ENCODE results near the gene KLHL17. TPM values are rescaled to one million over a fixed set of nuclear protein-coding genes. Genes with fewer than 3 reads are reported as not detected.

KLHL17 gene
- total and polyA plus RNA-seq, 12 donors, result 0.73 to 38.8 (median 6.9) TPM

DNA sequence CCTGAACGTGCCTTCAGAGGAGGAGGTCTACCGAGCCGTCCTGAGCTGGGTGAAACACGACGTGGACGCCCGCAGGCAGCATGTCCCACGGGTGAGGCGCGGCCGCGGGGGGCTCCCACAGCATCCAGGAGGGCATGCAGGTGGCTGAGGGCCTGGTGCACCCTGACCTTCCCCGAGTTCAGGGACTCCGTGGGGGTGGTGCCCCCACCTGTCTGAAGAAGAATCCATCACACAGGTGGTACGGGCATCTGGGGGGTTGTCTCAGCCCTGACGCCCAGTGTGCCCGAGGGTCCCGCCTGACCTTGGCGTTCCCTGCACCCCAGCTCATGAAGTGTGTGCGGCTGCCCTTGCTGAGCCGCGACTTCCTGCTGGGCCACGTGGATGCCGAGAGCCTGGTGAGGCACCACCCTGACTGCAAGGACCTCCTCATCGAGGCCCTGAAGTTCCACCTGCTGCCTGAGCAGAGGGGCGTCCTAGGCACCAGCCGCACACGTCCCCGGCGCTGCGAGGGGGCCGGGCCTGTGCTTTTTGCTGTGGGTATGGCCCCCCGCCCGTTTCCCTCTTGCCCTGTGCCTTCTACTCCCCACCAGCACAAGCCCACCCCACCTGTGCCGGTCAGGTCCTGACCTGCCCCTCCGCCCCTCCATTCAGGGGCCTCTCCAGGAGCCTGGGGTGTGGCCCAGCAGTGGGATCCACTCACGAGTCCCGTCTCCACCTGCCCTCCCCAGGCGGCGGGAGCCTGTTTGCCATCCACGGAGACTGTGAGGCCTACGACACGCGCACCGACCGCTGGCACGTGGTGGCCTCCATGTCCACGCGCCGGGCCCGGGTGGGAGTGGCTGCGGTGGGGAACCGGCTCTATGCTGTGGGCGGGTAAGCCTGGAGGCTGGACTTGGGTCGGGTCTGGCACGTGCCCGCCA, 2.3 kb downstream of the KLHL17 start:
- WGBS, 4 donors, result 95 to 97% (median 96%) methylated on average over 23 to 57 of the region's 57 CpGs

DNA sequence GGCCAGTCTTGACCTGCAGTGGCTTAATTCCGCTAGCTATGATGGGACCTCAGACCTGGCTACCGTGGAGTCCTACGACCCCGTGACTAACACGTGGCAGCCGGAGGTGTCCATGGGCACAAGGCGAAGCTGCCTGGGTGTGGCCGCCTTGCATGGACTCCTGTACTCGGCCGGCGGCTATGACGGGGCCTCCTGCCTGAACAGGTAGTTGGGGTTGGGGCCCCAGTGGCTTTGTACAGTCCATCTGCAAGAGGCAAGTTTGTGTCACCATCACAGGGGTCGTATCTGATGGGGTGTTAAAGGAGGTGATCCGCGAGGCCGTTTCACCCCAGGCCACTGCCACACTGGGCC, 2.9 kb downstream of the KLHL17 start:
- Histone ChIP-seq H3K4me3 (no peak overlapping the region), H3K27me3 (no peaks in the 10 kb centered on the region), H3K4me1 (replicated peaks in 1 of 2) (peaks cover 24 to 26% of the 10 kb centered on the region in 2 donors), H3K36me3 (replicated peaks in 1 of 2) (no peaks in the 10 kb centered on the region), H3K27ac (no peak overlapping the region), H3K9me3 (replicated peaks in 1 of 3) (no peaks in the 10 kb centered on the region)
- no peak for TF ChIP-seq POLR2A (IDR thresholded peaks at IDR 0.05)
- TF ChIP-seq, protein P1, sequence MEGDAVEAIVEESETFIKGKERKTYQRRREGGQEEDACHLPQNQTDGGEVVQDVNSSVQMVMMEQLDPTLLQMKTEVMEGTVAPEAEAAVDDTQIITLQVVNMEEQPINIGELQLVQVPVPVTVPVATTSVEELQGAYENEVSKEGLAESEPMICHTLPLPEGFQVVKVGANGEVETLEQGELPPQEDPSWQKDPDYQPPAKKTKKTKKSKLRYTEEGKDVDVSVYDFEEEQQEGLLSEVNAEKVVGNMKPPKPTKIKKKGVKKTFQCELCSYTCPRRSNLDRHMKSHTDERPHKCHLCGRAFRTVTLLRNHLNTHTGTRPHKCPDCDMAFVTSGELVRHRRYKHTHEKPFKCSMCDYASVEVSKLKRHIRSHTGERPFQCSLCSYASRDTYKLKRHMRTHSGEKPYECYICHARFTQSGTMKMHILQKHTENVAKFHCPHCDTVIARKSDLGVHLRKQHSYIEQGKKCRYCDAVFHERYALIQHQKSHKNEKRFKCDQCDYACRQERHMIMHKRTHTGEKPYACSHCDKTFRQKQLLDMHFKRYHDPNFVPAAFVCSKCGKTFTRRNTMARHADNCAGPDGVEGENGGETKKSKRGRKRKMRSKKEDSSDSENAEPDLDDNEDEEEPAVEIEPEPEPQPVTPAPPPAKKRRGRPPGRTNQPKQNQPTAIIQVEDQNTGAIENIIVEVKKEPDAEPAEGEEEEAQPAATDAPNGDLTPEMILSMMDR (IDR thresholded peaks at IDR 0.05), result no peak
- no peak for DNase-seq
- intact Hi-C loops (cut with DNase I), result no loop called here
- WGBS, 4 donors, result 94 to 99% (median 96%) methylated on average over 12 to 16 of the region's 16 CpGs

More for the DNA sequence above, 2.3 kb downstream of the KLHL17 start:
- H3K4me3 ChIP-seq, result no peak overlapping the region
- H3K9me3 ChIP-seq (replicated peaks in 1 of 3), result no peaks in the 10 kb centered on the region
- H3K4me1 ChIP-seq (replicated peaks in 1 of 2), result peaks cover 30 to 31% of the 10 kb centered on the region in 2 donors
- H3K27ac ChIP-seq, result no peak overlapping the region
- no peak for TF ChIP-seq POLR2A (IDR thresholded peaks at IDR 0.05)
- TF ChIP-seq, protein P1 (IDR thresholded peaks at IDR 0.05), result no peak
- intact Hi-C loops (cut with DNase I), result no loop called here
- no peaks in the 10 kb centered on the region for H3K36me3 ChIP-seq (replicated peaks in 1 of 2)
- no peak for DNase-seq
- no peaks in the 10 kb centered on the region for H3K27me3 ChIP-seq

DNA sequence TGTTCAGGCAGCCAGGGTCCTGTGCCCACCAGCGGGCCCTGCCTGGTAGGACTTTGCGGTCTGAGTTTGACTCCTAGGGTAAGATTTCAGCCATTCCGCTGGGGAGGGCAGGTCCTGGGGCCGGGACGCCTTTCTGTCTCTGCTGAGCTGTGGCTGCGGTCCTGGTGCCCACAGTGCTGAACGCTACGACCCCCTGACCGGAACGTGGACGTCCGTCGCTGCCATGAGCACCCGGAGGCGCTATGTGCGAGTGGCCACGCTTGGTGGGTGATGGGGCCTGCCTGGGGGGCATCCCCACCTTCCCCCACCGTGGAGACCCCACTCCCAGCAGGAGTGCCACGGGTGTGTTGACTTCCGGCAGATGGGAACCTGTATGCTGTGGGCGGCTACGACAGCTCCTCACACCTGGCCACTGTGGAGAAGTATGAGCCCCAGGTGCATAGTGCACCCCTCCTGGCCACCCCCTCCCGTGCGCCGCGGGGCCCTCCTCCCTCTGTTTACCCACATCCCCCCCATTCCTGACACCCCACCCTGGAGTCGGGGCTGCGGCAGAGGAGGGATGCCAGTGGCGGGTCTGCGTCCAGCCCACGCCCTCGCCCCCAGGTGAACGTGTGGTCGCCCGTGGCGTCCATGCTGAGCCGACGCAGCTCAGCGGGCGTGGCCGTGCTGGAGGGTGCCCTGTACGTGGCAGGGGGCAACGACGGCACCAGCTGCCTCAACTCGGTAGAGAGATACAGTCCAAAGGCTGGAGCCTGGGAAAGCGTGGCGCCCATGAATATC, 3.6 kb downstream of the KLHL17 start:
- Histone ChIP-seq H3K27me3 (no peaks in the 10 kb centered on the region), H3K4me3 (no peak overlapping the region), H3K27ac (no peak overlapping the region), H3K36me3 (replicated peaks in 1 of 2) (no peaks in the 10 kb centered on the region), H3K9me3 (replicated peaks in 1 of 3) (no peaks in the 10 kb centered on the region), H3K4me1 (replicated peaks in 1 of 2) (peaks cover 20 to 23% of the 10 kb centered on the region in 2 donors)
- intact Hi-C loops (cut with DNase I), result no loop called here
- WGBS, 4 donors, result 94 to 95% (median 95%) methylated on average over 15 to 47 of the region's 47 CpGs
- DNase-seq, result no peak
- TF ChIP-seq, protein P1 (IDR thresholded peaks at IDR 0.05), result no peak
- TF ChIP-seq POLR2A (IDR thresholded peaks at IDR 0.05), result no peak
